HepG2 (cell line): ENCODE measurements around the gene OSER1. TPM values are rescaled to one million over a fixed set of nuclear protein-coding genes. Genes with fewer than 3 reads are reported as not detected.

Experiments
- ARNTL ChIP-seq: sonication (generic); formaldehyde crosslinking; IDR thresholded peaks from 2 replicates; pipeline ENCODE4 v1.4.0; 2020; ENCODE audit warnings: mild to moderate bottlenecking, missing genetic modification reagents
- DPF2 ChIP-seq: sonication (generic); formaldehyde crosslinking; IDR thresholded peaks from 2 replicates; pipeline ENCODE4 v1.4.0; 2020; ENCODE audit warnings: mild to moderate bottlenecking, low read depth, missing genetic modification reagents, borderline replicate concordance
- ELF3 ChIP-seq: IDR thresholded peaks from 2 replicates; pipeline ENCODE4 v1.6.1; 2016; ENCODE audit warnings: missing genetic modification reagents, missing compliant biosample characterization
- ESRRA ChIP-seq: sonication (generic); formaldehyde crosslinking; IDR thresholded peaks from 2 replicates; pipeline ENCODE4 v1.5.1; 2020; ENCODE audit warnings: mild to moderate bottlenecking, low read depth, missing genetic modification reagents
- GTF3A ChIP-seq: sonication (generic); formaldehyde crosslinking; conservative IDR thresholded peaks from 2 replicates; pipeline ENCODE4 v1.4.0; 2020; ENCODE audit warnings: mild to moderate bottlenecking, missing genetic modification reagents
- HCFC1 ChIP-seq: fragments of 150-350 bp; IDR thresholded peaks from 2 replicates; pipeline ENCODE4 v1.6.1; 2014; ENCODE audit warnings: low read depth, low read length
- NFATC3 ChIP-seq: sonication (generic); formaldehyde crosslinking; IDR thresholded peaks from 2 replicates; pipeline ENCODE4 v1.5.1; 2020; ENCODE audit warnings: mild to moderate bottlenecking, missing genetic modification reagents
- RAD51 ChIP-seq: fragments of 450-650 bp; IDR thresholded peaks from 2 replicates; pipeline ENCODE4 v1.6.1; 2016; ENCODE audit warnings: borderline replicate concordance
- SAP130 ChIP-seq: IDR thresholded peaks from 2 replicates; pipeline ENCODE4 v1.6.1; 2016; ENCODE audit warnings: low read depth
- XRCC5 ChIP-seq: fragments of 200-400 bp; formaldehyde crosslinking; optimal IDR thresholded peaks from 2 replicates; pipeline ENCODE3; 2017; ENCODE audit warnings: mild to moderate bottlenecking, low read length
- ZNF230 ChIP-seq: sonication (generic); formaldehyde crosslinking; IDR thresholded peaks from 2 replicates; pipeline ENCODE4 v1.4.0; 2020; ENCODE audit warnings: mild to moderate bottlenecking, missing genetic modification reagents
- ZNF350 ChIP-seq: sonication (generic); formaldehyde crosslinking; IDR thresholded peaks from 2 replicates; pipeline ENCODE4 v1.4.0; 2020; ENCODE audit warnings: mild to moderate bottlenecking, low read depth, missing genetic modification reagents, borderline replicate concordance
- ZNF775 ChIP-seq: sonication (generic); formaldehyde crosslinking; IDR thresholded peaks from 2 replicates; pipeline ENCODE4 v1.4.0; 2020; ENCODE audit warnings: missing genetic modification reagents, mild to moderate bottlenecking, moderate library complexity, borderline replicate concordance
- ZNF790 ChIP-seq: sonication (generic); formaldehyde crosslinking; IDR thresholded peaks from 2 replicates; pipeline ENCODE4 v1.8.0; 2022; ENCODE audit warnings: missing genetic modification reagents, mild to moderate bottlenecking, borderline replicate concordance
- ZNF841 ChIP-seq: sonication (generic); formaldehyde crosslinking; IDR thresholded peaks from 2 replicates; pipeline ENCODE4 v1.8.1; 2023; ENCODE audit warnings: missing genetic modification reagents, borderline replicate concordance
- polyA plus RNA-seq, 8 experiments: library from polyadenylated mRNA; depleted of rRNA in 3 of 8; stranded (reverse) in 7 of 8; unstranded in 1 of 8; fragments of >200 nt; fragmentation: Illumina TruSeq in 4 of 8; extraction: Trizol in 4 of 8; gene quantifications; 2 replicates each; pipeline versions ENCODE4 v1.2.1 to v1.2.3, GENCODE V29; 2011 to 2016; ENCODE audit warnings: low read depth in 4 of 8, missing spikeins in 1 of 8, mixed read lengths in 1 of 8; ENCODE audit not compliant: insufficient read depth in 1 of 8
- total RNA-seq, 5 experiments: library from RNA; depleted of rRNA; stranded (reverse); fragments of >200 nt; fragmentation: Illumina TruSeq; extraction: Trizol; gene quantifications; 2 replicates each; pipeline ENCODE4 v1.2.3, GENCODE V29; 2016; ENCODE audit warnings: low read depth in 1 of 5
- TF ChIP-seq, protein P1 (sequence below): sonication (generic); formaldehyde crosslinking; IDR thresholded peaks from 2 replicates; pipeline ENCODE4 v1.4.0; 2020; ENCODE audit warnings: mild to moderate bottlenecking, missing genetic modification reagents
- TF ChIP-seq, protein P2 (sequence below): sonication (generic); formaldehyde crosslinking; IDR thresholded peaks from 2 replicates; pipeline ENCODE4 v1.4.0; 2020; ENCODE audit warnings: missing genetic modification reagents
- TF ChIP-seq, protein P3 (sequence below): fragments of 450-650 bp; IDR thresholded peaks from 2 replicates; pipeline ENCODE4 v1.6.1; 2017
- TF ChIP-seq, protein P4 (sequence below): fragments of 450-650 bp; IDR thresholded peaks from 2 replicates; pipeline ENCODE4 v1.6.1; 2017; ENCODE audit warnings: mild to moderate bottlenecking

The OSER1 gene
- total and polyA plus RNA-seq, 2 of the 13 experiments (the other 11 are each of a cell fraction or from before 2014, with no cell fraction given) = 71.2 to 71.5 TPM

DNA sequence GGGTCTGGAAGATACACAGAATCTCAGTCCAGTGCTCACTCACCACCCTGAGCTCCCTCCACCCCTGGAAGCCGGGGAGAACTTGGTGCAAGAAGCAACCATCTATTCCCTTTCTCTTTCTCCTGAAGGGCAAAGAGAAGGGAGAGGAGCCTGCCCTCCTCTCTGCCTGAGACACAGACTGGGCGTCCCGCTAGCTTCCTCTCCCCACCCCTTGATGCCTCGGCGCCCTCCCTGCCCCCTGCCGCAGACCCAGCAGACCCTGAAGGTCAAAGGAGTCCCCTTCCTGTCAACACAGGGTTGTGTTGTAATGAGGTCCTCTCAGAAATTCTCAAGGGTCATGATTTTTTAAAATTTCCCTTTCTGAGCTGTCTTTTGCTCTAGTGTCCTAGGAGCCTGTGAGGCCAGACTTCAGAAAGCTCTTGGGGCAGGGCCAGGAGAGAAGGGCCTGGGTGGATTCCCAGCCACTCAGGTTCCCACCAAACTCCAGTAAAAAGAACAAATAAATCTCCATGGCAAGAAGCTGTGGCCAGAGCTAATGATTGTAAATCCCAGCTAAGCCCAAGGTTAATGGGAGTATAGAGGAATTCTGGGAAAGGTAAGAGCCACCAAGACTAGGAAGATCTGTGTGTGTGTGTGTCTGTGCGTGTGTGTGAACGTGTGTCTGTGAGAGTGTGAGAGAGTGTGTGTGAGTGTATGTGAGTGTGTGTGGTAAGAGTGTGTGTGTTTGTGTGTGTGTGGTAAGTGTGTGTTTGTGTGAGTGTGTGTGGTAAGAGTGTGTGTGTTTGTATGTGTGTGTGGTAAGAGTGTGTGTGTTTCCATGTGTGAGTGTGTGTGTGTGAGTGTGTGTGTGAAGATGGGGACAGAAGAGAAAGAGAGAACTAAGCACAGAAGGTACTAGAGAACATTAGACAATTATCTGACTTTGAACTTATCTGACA is 22.5 kb downstream of the OSER1 start (continued):
- TF ChIP-seq ESRRA (CRISPR knock-in tag) (peak; percentile 53; the same call in 1 of the 2 replicates), ZNF230 (CRISPR knock-in tag) (0 out of 2 replicates have a peak, but pooled peaks have one; percentile 35), ZNF775 (CRISPR knock-in tag) (0 out of 2 replicates have a peak, but pooled peaks have one; percentile 84), DPF2 (CRISPR knock-in tag) (peak; percentile 72; the same call in 1 of the 2 replicates), ZNF790 (CRISPR knock-in tag) (no peak), ZNF350 (no peak), ELF3 (0 out of 2 replicates have a peak, but pooled peaks have one; percentile 10), XRCC5 (no peak), NFATC3 (no peak), ZNF841 (CRISPR knock-in tag) (no peak), ARNTL (CRISPR knock-in tag) (no peak), SAP130 (CRISPR knock-in tag) (0 out of 2 replicates have a peak, but pooled peaks have one; percentile 10), RAD51 (peak; percentile 36; the same call in 1 of the 2 replicates), GTF3A (0 out of 2 replicates have a peak, but pooled peaks have one; percentile 36), HCFC1 (0 out of 2 replicates have a peak, but pooled peaks have one; percentile 4)
- TF ChIP-seq, protein P1, sequence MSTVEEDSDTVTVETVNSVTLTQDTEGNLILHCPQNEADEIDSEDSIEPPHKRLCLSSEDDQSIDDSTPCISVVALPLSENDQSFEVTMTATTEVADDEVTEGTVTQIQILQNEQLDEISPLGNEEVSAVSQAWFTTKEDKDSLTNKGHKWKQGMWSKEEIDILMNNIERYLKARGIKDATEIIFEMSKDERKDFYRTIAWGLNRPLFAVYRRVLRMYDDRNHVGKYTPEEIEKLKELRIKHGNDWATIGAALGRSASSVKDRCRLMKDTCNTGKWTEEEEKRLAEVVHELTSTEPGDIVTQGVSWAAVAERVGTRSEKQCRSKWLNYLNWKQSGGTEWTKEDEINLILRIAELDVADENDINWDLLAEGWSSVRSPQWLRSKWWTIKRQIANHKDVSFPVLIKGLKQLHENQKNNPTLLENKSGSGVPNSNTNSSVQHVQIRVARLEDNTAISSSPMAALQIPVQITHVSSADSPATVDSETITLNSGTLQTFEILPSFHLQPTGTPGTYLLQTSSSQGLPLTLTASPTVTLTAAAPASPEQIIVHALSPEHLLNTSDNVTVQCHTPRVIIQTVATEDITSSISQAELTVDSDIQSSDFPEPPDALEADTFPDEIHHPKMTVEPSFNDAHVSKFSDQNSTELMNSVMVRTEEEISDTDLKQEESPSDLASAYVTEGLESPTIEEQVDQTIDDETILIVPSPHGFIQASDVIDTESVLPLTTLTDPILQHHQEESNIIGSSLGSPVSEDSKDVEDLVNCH (CRISPR knock-in tag) = peak; percentile 40; the same call in 1 of the 2 replicates
- TF ChIP-seq, protein P2, sequence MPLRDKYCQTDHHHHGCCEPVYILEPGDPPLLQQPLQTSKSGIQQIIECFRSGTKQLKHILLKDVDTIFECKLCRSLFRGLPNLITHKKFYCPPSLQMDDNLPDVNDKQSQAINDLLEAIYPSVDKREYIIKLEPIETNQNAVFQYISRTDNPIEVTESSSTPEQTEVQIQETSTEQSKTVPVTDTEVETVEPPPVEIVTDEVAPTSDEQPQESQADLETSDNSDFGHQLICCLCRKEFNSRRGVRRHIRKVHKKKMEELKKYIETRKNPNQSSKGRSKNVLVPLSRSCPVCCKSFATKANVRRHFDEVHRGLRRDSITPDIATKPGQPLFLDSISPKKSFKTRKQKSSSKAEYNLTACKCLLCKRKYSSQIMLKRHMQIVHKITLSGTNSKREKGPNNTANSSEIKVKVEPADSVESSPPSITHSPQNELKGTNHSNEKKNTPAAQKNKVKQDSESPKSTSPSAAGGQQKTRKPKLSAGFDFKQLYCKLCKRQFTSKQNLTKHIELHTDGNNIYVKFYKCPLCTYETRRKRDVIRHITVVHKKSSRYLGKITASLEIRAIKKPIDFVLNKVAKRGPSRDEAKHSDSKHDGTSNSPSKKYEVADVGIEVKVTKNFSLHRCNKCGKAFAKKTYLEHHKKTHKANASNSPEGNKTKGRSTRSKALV (CRISPR knock-in tag) = 0 out of 2 replicates have a peak, but pooled peaks have one; percentile 2
- TF ChIP-seq, protein P3, sequence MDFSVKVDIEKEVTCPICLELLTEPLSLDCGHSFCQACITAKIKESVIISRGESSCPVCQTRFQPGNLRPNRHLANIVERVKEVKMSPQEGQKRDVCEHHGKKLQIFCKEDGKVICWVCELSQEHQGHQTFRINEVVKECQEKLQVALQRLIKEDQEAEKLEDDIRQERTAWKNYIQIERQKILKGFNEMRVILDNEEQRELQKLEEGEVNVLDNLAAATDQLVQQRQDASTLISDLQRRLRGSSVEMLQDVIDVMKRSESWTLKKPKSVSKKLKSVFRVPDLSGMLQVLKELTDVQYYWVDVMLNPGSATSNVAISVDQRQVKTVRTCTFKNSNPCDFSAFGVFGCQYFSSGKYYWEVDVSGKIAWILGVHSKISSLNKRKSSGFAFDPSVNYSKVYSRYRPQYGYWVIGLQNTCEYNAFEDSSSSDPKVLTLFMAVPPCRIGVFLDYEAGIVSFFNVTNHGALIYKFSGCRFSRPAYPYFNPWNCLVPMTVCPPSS = 0 out of 2 replicates have a peak, but pooled peaks have one; percentile 48
- TF ChIP-seq, protein P4, sequence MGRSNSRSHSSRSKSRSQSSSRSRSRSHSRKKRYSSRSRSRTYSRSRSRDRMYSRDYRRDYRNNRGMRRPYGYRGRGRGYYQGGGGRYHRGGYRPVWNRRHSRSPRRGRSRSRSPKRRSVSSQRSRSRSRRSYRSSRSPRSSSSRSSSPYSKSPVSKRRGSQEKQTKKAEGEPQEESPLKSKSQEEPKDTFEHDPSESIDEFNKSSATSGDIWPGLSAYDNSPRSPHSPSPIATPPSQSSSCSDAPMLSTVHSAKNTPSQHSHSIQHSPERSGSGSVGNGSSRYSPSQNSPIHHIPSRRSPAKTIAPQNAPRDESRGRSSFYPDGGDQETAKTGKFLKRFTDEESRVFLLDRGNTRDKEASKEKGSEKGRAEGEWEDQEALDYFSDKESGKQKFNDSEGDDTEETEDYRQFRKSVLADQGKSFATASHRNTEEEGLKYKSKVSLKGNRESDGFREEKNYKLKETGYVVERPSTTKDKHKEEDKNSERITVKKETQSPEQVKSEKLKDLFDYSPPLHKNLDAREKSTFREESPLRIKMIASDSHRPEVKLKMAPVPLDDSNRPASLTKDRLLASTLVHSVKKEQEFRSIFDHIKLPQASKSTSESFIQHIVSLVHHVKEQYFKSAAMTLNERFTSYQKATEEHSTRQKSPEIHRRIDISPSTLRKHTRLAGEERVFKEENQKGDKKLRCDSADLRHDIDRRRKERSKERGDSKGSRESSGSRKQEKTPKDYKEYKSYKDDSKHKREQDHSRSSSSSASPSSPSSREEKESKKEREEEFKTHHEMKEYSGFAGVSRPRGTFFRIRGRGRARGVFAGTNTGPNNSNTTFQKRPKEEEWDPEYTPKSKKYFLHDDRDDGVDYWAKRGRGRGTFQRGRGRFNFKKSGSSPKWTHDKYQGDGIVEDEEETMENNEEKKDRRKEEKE = no peak
